ENCODE results near the gene GEMIN5. TPM values are rescaled to one million over a fixed set of nuclear protein-coding genes. Genes with fewer than 3 reads are reported as not detected.

The GEMIN5 gene
- total and polyA plus RNA-seq, 2 of the 13 experiments (the other 11 are each of a cell fraction or from before 2014, with no cell fraction given), result 6.6 to 28.6 TPM

- TF ChIP-seq, protein P1, sequence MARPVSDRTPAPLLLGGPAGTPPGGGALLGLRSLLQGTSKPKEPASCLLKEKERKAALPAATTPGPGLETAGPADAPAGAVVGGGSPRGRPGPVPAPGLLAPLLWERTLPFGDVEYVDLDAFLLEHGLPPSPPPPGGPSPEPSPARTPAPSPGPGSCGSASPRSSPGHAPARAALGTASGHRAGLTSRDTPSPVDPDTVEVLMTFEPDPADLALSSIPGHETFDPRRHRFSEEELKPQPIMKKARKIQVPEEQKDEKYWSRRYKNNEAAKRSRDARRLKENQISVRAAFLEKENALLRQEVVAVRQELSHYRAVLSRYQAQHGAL (CRISPR knock-in tag; IDR thresholded peaks at IDR 0.05; ENCODE audit: not compliant biosample characterization), result no peak
Observed at GRCh38 chr5:154937186-154937717, 759 bp downstream of the GEMIN5 start (continued).

DNA sequence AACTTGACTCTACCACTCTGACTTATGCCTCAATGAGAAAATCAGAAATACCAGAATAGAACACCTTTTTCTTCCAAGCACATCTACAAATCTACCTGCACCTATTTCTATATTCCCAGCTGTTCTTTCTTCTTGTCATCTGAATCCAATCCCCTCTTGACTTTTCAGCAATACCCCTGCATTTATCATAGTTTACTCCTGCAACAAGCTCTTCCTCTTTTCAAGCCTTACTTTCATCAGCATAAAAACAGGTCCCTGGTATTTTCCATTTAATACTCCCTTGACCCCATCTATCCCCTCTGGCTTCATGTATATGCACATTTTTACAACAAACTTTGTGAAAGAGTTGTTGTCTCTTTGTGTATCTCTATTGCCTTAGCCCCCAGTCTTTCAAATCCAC lies 3.1 kb downstream of the GEMIN5 start:
- H2AFZ ChIP-seq (ENCODE audit: low read length), result no peak overlapping the region
- BruUV-seq (replicated peaks), result no TSS peak
- TF ChIP-seq ZNF572 (CRISPR knock-in tag; IDR thresholded peaks at IDR 0.05) (no peak), THYN1 (CRISPR knock-in tag; IDR thresholded peaks at IDR 0.05; ENCODE audit: borderline replicate concordance, low read depth) (no peak), MAFG (CRISPR knock-in tag; IDR thresholded peaks at IDR 0.05) (no peak), RFX5 (IDR thresholded peaks at IDR 0.05; ENCODE audit: low read depth, low read length) (no peak), ZNF180 (CRISPR knock-in tag; IDR thresholded peaks at IDR 0.05; ENCODE audit: borderline replicate concordance, low read depth) (no peak), FOXK1 (CRISPR knock-in tag; IDR thresholded peaks at IDR 0.05; ENCODE audit: borderline replicate concordance, low read depth) (no peak), ZSCAN9 (CRISPR knock-in tag; IDR thresholded peaks at IDR 0.05; ENCODE audit: borderline replicate concordance) (no peak), ZNF816 (CRISPR knock-in tag; IDR thresholded peaks at IDR 0.05; ENCODE audit: borderline replicate concordance) (no peak), KDM5A (IDR thresholded peaks at IDR 0.05; ENCODE audit: borderline replicate concordance, low read length) (no peak), MLXIP (CRISPR knock-in tag; IDR thresholded peaks at IDR 0.05; ENCODE audit: borderline replicate concordance) (no peak), NR1H2 (CRISPR knock-in tag; IDR thresholded peaks at IDR 0.05; ENCODE audit: borderline replicate concordance, low read depth) (no peak)
- TF ChIP-seq, protein P2, sequence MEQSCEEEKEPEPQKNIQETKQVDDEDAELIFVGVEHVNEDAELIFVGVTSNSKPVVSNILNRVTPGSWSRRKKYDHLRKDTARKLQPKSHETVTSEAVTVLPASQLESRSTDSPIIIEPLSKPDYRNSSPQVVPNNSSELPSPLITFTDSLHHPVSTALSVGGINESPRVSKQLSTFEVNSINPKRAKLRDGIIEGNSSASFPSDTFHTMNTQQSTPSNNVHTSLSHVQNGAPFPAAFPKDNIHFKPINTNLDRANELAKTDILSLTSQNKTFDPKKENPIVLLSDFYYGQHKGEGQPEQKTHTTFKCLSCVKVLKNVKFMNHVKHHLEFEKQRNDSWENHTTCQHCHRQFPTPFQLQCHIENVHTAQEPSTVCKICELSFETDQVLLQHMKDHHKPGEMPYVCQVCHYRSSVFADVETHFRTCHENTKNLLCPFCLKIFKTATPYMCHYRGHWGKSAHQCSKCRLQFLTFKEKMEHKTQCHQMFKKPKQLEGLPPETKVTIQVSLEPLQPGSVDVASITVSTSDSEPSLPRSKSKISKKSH (CRISPR knock-in tag; IDR thresholded peaks at IDR 0.05; ENCODE audit: borderline replicate concordance), result no peak
- TF ChIP-seq, protein P3, sequence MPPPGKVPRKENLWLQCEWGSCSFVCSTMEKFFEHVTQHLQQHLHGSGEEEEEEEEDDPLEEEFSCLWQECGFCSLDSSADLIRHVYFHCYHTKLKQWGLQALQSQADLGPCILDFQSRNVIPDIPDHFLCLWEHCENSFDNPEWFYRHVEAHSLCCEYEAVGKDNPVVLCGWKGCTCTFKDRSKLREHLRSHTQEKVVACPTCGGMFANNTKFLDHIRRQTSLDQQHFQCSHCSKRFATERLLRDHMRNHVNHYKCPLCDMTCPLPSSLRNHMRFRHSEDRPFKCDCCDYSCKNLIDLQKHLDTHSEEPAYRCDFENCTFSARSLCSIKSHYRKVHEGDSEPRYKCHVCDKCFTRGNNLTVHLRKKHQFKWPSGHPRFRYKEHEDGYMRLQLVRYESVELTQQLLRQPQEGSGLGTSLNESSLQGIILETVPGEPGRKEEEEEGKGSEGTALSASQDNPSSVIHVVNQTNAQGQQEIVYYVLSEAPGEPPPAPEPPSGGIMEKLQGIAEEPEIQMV (CRISPR knock-in tag; IDR thresholded peaks at IDR 0.05; ENCODE audit: low read depth), result no peak

More for the DNA sequence above, 3.1 kb downstream of the GEMIN5 start:
- FAIRE-seq, result no peak
- intact Hi-C loops (cut with micrococcal nuclease; ENCODE audit: unreplicated experiment), result loop anchor here (5.0 kb wide), 1 partner anchor 72 kb away; no protein-coding TSS in a partner anchor
- in situ Hi-C loops (cut with HindIII; ENCODE audit: extremely low pct_ligation_motif_present, low pct_unique_long_range_greater_than_20kb), result no loop called here
- H3K9me3 ChIP-seq (ENCODE audit: low read length), result no peaks in the 10 kb centered on the region
- peaks cover 32% of the 10 kb centered on the region for H3K4me1 ChIP-seq (ENCODE audit: insufficient read depth, low read length)
- DNase-seq (ENCODE audit: low spot score), result no peak
- ATAC-seq, result no peak
- H4K20me1 ChIP-seq (ENCODE audit: insufficient read depth, low read length), result no peaks in the 10 kb centered on the region
- H3K79me2 ChIP-seq (ENCODE audit: insufficient read depth, low read length), result peaks cover 30% of the 10 kb centered on the region
- H3K36me3 ChIP-seq (replicated peaks in 1 of 2; ENCODE audit: control insufficient read depth in 1 of 2, insufficient read depth in 2 of 2, low read length in 2 of 2), result peaks cover 14 to 38% of the 10 kb centered on the region in 2 experiments
- no peak overlapping the region for H3K4me2 ChIP-seq (ENCODE audit: low read depth, low read length)
- no peak overlapping the region for H3K27ac ChIP-seq (ENCODE audit: extremely low read length, insufficient read depth, low read length)
- no peak overlapping the region for H3K9ac ChIP-seq (ENCODE audit: insufficient read depth, low read depth, low read length)
- POLR2A ChIA-PET, result no interaction called here
- H3K27me3 ChIP-seq (ENCODE audit: control insufficient read depth in 1 of 2, insufficient read depth in 2 of 2, low read length in 2 of 2), result no peaks in the 10 kb centered on the region; a peak in 1 of 5 replicates
- CTCF ChIA-PET (ENCODE audit: low intra/inter-chr PET ratio, low total read pairs), result no interaction called here
- no peak overlapping the region for H3K4me3 ChIP-seq (replicated peaks in 1 of 3; ENCODE audit: insufficient read depth in 1 of 3, low read depth in 2 of 3, low read length in 3 of 3)

Data from HepG2 (cell line).